Activated CD4-positive, CD25-positive, alpha-beta regulatory T cell treated with anti-CD3 and anti-CD28 coated beads, Interleukin-2, amount 50 U/mL, for 72 hours (primary cell): Measurements from ENCODE around the gene C20orf144.

Experiments
- DNase-seq: peaks from one replicate; pipeline ENCODE4 v3.0.0; 2021

Gene C20orf144

DNA sequence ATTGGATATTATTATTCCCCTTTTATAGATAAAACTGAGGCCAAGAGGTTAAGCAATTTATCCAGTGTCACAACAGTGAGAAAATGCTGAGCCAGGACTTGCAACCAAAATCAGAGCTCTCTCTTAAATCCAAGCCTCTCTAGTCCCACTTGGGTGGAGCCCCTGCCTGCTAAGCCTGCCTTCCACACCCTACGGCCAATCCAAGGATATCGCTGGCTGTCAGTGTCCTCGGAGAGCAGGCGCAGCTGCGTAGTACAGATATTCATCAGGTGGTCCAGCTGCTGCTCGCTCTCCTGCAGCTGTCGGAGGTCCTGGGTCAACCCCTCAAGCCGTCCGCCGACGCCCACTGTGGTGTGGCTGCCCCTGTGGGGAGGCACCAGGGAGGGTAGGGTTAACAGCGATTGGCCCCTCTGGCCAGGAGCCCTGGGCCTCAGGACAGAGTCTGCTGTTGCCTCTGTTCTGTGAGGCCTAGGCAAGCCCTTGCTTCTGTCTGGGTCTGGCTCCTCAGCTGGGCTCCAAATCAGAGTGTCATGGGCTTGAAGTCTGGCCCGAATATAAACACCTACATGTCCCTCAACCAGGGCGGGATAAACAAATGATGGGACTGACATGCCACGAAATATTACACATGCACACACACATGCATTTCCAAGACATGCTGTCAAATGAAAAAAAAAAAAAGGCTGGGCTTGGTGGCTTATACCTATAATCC is 16.0 kb downstream of the C20orf144 start:
- no peak for DNase-seq

- peak; percentile 43 for DNase-seq
Observed at GRCh38 chr20:33679758-33680485, 17.8 kb downstream of the C20orf144 start.

GRCh38 chr20:33680686-33681085 is 18.6 kb downstream of the C20orf144 start:
- DNase-seq = no peak

DNA sequence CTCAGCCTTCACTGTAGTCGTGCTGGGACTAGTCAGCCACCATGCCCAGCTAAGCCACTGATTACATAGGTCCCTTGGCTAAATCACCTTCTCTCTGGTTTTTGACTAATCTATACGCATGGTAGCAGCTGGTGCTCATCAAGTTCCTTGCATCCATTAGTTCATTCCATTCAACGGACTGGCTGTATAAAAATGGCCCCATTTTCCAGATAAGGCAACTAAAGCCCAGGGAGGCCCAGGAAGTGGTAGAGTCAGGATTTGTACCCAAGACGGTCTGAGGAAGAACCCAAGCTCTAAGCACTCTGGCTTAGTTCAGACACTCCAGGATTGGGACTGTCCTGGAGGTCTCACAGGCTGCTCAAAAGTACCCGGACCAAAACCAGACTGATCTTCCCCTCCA is 19.2 kb downstream of the C20orf144 start:
- no peak for DNase-seq

- DNase-seq = no peak
Observed at GRCh38 chr20:33681728-33682353, 19.7 kb downstream of the C20orf144 start.

DNA sequence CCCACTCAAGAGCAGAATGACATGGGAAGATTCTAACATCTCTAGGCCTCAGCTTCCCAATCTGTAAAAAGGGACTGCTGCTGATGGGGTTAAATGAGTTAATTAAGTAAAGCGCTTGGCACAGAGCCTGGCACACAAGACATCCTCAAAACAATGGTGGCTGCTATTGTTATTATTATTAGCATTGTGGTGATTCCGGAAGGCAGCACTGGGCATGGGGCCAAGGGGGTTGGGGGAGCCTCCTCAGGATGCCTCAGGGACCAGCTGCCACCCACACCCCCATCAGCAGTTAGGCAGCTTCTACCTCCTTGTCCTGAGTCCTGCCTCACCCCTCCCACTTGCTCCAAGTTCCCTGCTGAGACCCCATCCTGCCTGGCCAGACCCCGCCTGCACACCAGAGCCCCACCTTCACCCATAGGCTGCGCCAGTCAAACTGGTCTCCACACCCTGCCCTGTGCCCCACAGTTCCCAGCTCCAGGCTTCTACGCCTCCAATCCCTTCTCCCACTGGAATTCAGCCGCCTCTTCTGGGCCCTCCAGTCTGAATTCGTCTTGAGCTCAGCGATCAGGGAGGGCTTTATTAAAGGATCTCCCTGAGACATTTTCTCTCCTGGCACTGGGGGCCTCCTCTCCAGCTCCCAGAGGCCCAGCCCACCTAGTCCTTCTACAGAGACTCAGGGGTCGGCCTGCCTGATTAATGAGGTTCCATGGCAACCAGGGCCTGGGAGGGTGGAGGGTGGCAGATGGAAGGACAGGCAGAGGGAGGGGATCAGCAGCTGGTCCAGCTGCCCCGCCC is 22.6 kb downstream of the C20orf144 start:
- DNase-seq = no peak

DNA sequence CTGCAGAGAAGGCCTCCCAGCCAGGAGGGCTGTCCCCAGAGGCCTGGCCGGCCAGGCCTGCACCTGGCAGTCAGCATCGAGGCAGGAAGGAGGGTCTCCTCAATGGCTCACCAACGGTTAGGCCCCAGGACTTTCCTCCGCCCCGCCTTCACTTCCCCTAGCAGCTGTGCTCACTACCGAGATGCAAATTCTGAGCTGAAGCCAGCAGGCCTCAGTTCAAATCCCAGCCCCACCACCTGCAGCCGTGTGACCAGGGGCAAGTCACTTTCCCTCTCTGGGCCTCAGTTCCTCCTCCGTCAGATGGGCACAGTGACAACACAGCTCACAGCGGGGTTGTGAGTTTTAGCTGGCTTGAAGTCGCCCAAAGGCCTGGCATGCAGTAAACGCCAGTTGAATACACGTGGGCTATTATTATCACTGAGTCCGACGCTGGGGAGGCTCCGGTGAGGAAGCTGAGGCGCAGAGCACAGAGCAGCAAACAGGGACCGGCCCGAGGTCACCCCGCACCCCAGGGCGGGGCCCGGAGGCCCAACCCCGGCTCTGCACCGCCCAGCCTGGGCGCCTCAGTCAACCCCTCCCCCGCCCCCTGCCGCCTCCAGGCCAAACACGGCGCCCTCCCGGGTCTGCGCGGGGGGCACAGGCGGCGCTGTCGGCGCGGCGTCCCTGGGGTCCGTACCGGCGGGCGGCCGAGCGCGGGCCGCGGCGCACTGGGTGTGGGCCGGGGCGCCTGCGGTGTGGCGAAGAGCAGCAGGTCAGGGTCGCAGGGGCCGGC is 23.4 kb downstream of the C20orf144 start:
- DNase-seq = peak; percentile 65

GRCh38 chr20:33686100-33686983 is 24.2 kb downstream of the C20orf144 start, which contains the start of gene E2F1:
Gene E2F1 (minus strand): TSS chr20:33686385. CDS start chr20:33686264, 121 bp downstream.
- DNase-seq = peak; percentile 97

DNA sequence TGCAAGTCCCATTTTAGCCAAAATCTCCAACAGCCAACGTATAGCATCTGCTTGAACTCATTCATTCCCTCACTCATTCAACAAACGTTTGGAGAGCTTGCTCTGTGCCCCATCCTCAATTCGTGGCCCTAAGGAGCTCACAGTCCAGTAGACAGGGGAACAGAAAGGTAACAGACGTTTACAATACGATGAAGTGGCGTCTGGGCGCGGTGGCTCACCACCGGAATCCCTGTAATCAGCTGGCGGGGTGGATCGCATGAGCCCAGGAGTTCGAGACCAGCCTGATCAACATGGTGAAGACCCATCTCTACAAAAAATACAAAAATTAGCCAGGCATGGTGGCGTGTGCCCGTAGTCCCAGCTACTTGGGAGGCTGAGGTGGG is 24.8 kb downstream of the C20orf144 start:
- DNase-seq = no peak

- DNase-seq = no peak
Observed at GRCh38 chr20:33687370-33687915, 25.3 kb downstream of the C20orf144 start.

GRCh38 chr20:33687993-33688937 is 26.1 kb downstream of the C20orf144 start:
- DNase-seq = no peak

DNA sequence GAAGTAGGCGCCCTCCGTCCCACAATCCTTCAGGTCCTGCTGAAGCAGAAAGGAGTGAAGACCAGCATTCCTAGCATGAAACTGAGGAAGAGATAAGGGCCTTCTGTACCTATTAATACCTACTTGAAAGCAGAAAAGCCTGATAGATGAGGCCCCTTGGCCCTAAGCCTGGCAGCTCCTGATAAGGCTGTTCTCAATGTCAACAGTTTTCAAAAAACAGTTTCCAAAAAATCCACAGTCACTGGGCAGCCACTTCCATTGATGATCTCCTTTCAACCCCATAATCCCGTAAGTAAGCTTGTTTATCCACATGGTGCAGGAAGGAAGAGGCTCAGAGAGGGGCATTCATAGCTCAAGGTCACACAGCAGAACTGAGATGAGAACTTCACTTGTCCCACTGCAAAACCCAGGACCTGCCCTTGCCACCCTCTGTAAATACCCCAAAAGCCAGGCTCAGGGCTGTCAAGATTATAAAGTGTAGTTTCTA is 26.9 kb downstream of the C20orf144 start:
- DNase-seq = no peak

- no peak for DNase-seq
Observed at GRCh38 chr20:33689493-33689892, 27.4 kb downstream of the C20orf144 start.

GRCh38 chr20:33689973-33690372 is 27.8 kb downstream of the C20orf144 start:
- DNase-seq = no peak

DNA sequence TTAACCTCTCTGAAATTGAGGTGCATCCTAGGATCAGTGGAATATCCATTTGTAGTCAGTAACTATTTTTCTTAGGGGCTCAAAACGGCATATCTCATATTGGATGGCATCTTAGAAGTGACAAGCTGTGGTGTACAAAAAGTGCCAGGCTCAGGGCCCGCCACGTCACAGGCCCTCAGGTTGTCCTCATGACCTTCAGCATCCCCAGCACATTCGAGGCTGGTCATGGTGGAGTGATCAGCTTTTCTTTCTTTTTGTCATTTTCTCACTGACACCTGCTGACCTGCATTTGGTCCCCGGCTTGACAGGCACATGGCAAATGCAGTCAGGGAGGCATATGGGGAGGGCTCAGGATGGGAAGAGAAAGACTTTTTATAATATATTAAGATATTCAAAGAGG is 31.2 kb downstream of the C20orf144 start:
- DNase-seq = no peak

DNA sequence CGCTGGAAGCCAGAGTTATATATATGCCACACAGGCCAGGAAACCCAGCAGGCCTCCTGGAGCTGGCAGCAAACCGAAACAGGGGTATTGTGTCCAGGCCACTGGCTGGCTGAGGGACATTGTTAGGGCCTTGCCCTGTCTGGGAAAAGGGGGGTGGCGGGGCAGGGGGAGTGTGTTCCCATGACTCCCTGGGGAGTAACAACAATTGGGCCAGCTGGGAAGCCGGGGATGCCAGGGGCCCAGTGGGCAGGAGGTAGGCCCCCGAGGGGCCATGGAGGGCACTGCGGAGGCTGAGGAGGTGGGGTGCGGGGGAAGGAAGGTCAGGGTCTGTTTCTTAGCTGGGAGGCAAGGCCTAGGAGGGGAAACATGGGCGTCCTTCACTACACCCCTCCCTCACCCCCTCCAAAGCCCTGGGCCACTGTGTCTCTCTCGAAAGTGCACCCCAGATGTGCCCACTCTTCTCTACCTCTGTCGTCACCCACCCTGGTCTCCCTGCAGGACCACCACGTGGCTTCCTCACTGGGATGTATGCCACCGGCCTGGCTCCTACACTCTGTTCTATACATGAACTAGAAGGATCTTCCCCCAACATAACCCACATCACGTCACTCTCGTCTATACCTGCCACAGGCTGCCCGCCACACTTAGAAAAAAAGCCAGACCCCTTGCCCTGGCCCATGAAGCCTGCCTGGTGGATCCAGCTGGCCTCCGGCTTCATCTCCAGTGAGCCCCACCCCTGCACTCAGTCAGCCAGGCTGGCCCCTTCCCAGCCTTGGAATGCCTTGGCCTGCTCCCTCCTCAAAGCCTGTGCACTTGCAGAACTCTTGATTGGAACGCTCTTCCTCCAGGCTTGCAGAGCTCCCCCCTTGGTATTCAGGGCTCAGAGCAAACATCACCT is 31.9 kb downstream of the C20orf144 start:
- DNase-seq = no peak

GRCh38 chr20:33694639-33695012 is 32.5 kb downstream of the C20orf144 start:
- no peak for DNase-seq

- DNase-seq = no peak
Observed at GRCh38 chr20:33696448-33696847, 34.3 kb downstream of the C20orf144 start.

DNA sequence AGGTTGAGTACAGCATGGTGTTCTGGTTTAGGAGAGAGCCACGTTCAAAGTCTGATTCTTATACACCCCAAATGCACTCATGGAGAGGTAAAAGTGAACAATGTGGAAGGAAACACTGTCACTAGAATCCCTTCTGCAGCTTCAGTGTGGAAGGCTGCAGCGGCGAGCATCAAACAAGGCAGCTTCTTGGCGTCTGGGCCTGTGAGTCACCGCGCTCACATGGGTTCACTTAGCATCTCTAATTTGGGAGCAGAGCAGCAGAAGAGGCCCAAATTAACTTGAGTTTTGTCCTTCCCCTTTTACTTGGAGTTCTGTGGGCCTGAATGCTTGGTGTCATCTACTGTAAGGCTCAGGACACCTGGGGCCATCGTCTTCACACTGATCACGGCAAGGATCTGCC is 35.0 kb downstream of the C20orf144 start:
- no peak for DNase-seq
